ENCODE measurements around the gene CHST7. TPM values are rescaled to one million over a fixed set of nuclear protein-coding genes. Genes with fewer than 3 reads are reported as not detected.

CHST7 gene
- total and polyA plus RNA-seq, 2 of the 8 experiments (the other 6 are each of a cell fraction or from before 2014, with no cell fraction given) = 7.9 to 14.1 TPM

DNA sequence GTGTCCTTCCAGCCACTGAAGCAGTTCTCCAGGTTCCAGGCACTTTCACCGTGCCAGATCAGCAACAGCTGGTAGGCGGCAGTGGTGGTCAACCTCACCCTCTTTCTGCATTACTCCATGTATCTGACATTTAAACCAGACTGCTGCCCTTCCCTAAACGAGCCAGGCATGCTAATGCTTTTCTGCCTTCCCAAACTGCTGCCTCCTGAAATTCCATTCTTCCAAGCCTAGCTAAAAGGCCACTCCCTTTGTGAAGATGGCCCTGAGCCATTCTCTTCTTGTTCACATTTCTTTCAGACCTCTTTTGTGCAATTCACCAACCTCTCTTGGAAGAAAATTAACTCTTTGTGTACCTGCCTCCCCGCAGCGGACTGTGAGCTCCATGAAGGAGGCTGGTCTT lies 73.7 kb downstream of the CHST7 start:
- POLR2A ChIA-PET (ENCODE audit: partially characterized antibody) = no interaction called here
- CTCF ChIA-PET (ENCODE audit: partially characterized antibody) = interaction anchor here (0.6 to 0.9 kb wide), 2 partner anchors 27 to 1369 kb away, joined by 3 to 4 read pairs; no protein-coding TSS in a partner anchor
- H3K23me2 ChIP-seq (ENCODE audit: low read depth, low read length) = no peaks in the 10 kb centered on the region
- H2AFZ ChIP-seq (ENCODE audit: low read length) = no peak overlapping the region
- no peaks in the 10 kb centered on the region for H3K79me2 ChIP-seq (ENCODE audit: control insufficient read depth in 1 of 2, insufficient read depth in 2 of 2, low read length in 2 of 2)
- no peak overlapping the region for H3K56ac ChIP-seq (replicated peaks; ENCODE audit: insufficient read length, low read depth, low read length)
- H3K18ac ChIP-seq (ENCODE audit: extremely low read depth, low read length) = no peak overlapping the region; the same call in 1 of the 2 replicates
- H3K4me3 ChIP-seq (ENCODE audit: extremely low read depth in 1 of 4, insufficient read depth in 2 of 4, low read depth in 3 of 4, low read length in 4 of 4) = no peak overlapping the region
- no peak overlapping the region for H3K4ac ChIP-seq (replicated peaks; ENCODE audit: insufficient read length, low read depth, low read length)
- H3K79me1 ChIP-seq (ENCODE audit: low read depth, low read length) = no peaks in the 10 kb centered on the region
- no peaks in the 10 kb centered on the region for H4K20me1 ChIP-seq (replicated peaks in 1 of 2; ENCODE audit: control insufficient read depth in 1 of 2, insufficient read depth in 2 of 2, low read length in 2 of 2)
- no peak for DNase-seq (ENCODE audit: low read depth in 1 of 2, low spot score in 2 of 2)
- no peak for FAIRE-seq
- no peak overlapping the region; a peak in 1 of 4 replicates for H3K4me2 ChIP-seq (ENCODE audit: insufficient read depth in 1 of 2, low read depth in 2 of 2, low read length in 2 of 2)
- peaks cover 0 to 6% (median 0%) of the 10 kb centered on the region in 4 experiments; a peak in 2 of 8 replicates for H3K36me3 ChIP-seq (ENCODE audit: control insufficient read depth in 2 of 4, insufficient read depth in 4 of 4, low read length in 3 of 4)
- no peak for TF ChIP-seq RFX5 (IDR thresholded peaks at IDR 0.05; ENCODE audit: borderline replicate concordance, low read depth, low read length)
- TF ChIP-seq, protein P1, sequence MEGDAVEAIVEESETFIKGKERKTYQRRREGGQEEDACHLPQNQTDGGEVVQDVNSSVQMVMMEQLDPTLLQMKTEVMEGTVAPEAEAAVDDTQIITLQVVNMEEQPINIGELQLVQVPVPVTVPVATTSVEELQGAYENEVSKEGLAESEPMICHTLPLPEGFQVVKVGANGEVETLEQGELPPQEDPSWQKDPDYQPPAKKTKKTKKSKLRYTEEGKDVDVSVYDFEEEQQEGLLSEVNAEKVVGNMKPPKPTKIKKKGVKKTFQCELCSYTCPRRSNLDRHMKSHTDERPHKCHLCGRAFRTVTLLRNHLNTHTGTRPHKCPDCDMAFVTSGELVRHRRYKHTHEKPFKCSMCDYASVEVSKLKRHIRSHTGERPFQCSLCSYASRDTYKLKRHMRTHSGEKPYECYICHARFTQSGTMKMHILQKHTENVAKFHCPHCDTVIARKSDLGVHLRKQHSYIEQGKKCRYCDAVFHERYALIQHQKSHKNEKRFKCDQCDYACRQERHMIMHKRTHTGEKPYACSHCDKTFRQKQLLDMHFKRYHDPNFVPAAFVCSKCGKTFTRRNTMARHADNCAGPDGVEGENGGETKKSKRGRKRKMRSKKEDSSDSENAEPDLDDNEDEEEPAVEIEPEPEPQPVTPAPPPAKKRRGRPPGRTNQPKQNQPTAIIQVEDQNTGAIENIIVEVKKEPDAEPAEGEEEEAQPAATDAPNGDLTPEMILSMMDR (IDR thresholded peaks at IDR 0.05; ENCODE audit: control extremely low read depth in 1 of 3, insufficient read depth in 1 of 3, low read depth in 1 of 3, low read length in 3 of 3) = peak in 1 of 3 experiments; percentile 13; a peak in 1 of 4 replicates
- TF ChIP-seq FOSL1 (IDR thresholded peaks at IDR 0.05; ENCODE audit: insufficient read depth, low read depth, low read length) = no peak
- H2BK5ac ChIP-seq (ENCODE audit: low read depth, low read length) = peak overlapping the region; percentile 81; the same call in 1 of the 2 replicates
- no peak overlapping the region for H2BK20ac ChIP-seq (ENCODE audit: low read length)
- H4K91ac ChIP-seq (replicated peaks; ENCODE audit: insufficient read length, low read length) = no peak overlapping the region
- H3K27me3 ChIP-seq (replicated peaks in 1 of 4; ENCODE audit: control insufficient read depth in 3 of 4, extremely low read depth in 1 of 4, insufficient read depth in 3 of 4, low read length in 3 of 4) = no peaks in the 10 kb centered on the region
- WGBS, 2 experiments (ENCODE audit: extremely low coverage in 1 of 2, insufficient coverage in 1 of 2, insufficient read length in 1 of 2, insufficient replicate concordance in 2 of 2, low coverage in 1 of 2, low lambda C conversion rate in 2 of 2, missing lambda C conversion rate in 1 of 2) = 95% methylated on average over 5 of the region's 5 CpGs; no CpG with 5 or more reads in 1 of the 2 experiments
- peaks cover 0 to 20% (median 16%) of the 10 kb centered on the region in 4 experiments; a peak in 5 of 7 replicates for H3K4me1 ChIP-seq (replicated peaks in 1 of 4; ENCODE audit: control insufficient read depth in 3 of 4, insufficient read depth in 4 of 4, low read length in 3 of 4)
- no peak overlapping the region for H3K9ac ChIP-seq (replicated peaks in 1 of 4; ENCODE audit: extremely low read depth in 1 of 4, low read depth in 3 of 4, low read length in 3 of 4)
- no peak overlapping the region for H4K8ac ChIP-seq (ENCODE audit: extremely low read depth, insufficient read depth, low read length)
- H3K14ac ChIP-seq (ENCODE audit: insufficient read length) = no peak overlapping the region
- H2BK12ac ChIP-seq (ENCODE audit: low read depth, low read length) = peak overlapping the region; percentile 80; the same call in 1 of the 2 replicates
- no peak overlapping the region; the same call in 1 of the 2 replicates for H3K27ac ChIP-seq (ENCODE audit: low read depth, low read length)
- H2BK15ac ChIP-seq (ENCODE audit: low read length) = no peak overlapping the region
- no peak overlapping the region for H2BK120ac ChIP-seq (replicated peaks; ENCODE audit: low read depth, low read length)
- H4K5ac ChIP-seq (ENCODE audit: insufficient read length, low read depth, low read length) = no peak overlapping the region
- no peaks in the 10 kb centered on the region for H3K9me3 ChIP-seq (ENCODE audit: insufficient read depth in 2 of 2, low read depth in 1 of 2, low read length in 1 of 2)
- no peak overlapping the region for H3K23ac ChIP-seq (ENCODE audit: insufficient read length)
- no peak overlapping the region for H2AK5ac ChIP-seq (ENCODE audit: low read depth, low read length)

Data from H1 (cell line).